ENCODE data around the gene PHLPP1. TPM values are rescaled to one million over a fixed set of nuclear protein-coding genes. Genes with fewer than 3 reads are reported as not detected.

The PHLPP1 gene
- total RNA-seq, 5 donors from 2014 or later (not counting 1 experiment from before 2014, with no cell fraction given): 6.9 to 11.5 (median 7.4) TPM

- H3K4me1 Mint-ChIP-seq: no peaks in the 10 kb centered on the region
- H3K27ac Mint-ChIP-seq: no peak overlapping the region
- ATAC-seq (replicated peaks in 1 of 4): no peak
- ChIA-PET POLR2A (interaction anchor here in 1 of 2 donors (0.5 to 0.6 kb wide), 2 partner anchors 54 to 279 kb away, joined by 3 read pairs; no protein-coding TSS in a partner anchor), CTCF (no interaction called here)
- no peaks in the 10 kb centered on the region for H3K36me3 Mint-ChIP-seq
- H3K27ac ChIP-seq (ENCODE audit: low read length): no peak overlapping the region
- no peak overlapping the region for H3K4me3 ChIP-seq (ENCODE audit: control insufficient read depth in 1 of 2, extremely low read depth in 1 of 2, low read length in 1 of 2)
- H3K36me3 ChIP-seq (ENCODE audit: control insufficient read depth in 2 of 2, extremely low read depth in 1 of 2, insufficient read depth in 1 of 2, low read length in 1 of 2): no peaks in the 10 kb centered on the region
- H3K4me1 ChIP-seq (ENCODE audit: control insufficient read depth in 1 of 2, extremely low read depth in 1 of 2, insufficient read depth in 2 of 2, low read length in 2 of 2): no peaks in the 10 kb centered on the region
- H3K27me3 Mint-ChIP-seq: peaks cover 7 to 17% of the 10 kb centered on the region in 2 donors
- no peak for DNase-seq
- H3K4me3 Mint-ChIP-seq: no peak overlapping the region
- 80% methylated on average over 6 of the region's 7 CpGs for WGBS (ENCODE audit: insufficient coverage)
- H3K9me3 Mint-ChIP-seq: no peaks in the 10 kb centered on the region
- H3K27me3 ChIP-seq (replicated peaks in 1 of 2; ENCODE audit: control insufficient read depth in 2 of 2, extremely low read depth in 1 of 2, insufficient read depth in 2 of 2, low read length in 1 of 2): peaks cover 0 to 13% of the 10 kb centered on the region in 2 experiments
- H3K9me3 ChIP-seq: no peaks in the 10 kb centered on the region
These were observed 284.1 kb downstream of the PHLPP1 start for GRCh38 chr18:62999392-62999791.

DNA sequence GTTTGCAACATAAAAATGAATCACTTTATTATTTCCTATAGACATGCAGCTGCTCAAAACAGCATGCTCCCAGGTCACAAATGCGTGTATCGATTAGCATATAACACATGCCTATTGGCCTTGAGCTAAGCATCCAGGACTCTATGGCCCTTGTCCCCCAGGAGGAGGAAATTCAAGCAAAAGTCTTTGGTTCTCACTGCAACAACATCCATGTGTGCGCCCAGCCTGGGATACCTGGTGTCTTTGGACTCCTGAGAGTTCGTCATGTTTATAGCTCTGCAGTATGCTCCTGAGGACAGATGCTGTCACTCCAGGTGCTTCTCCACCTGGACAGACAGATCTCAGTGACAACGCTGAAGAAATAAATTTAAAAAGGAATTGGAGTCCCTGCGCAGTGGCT, 284.6 kb downstream of the PHLPP1 start:
- no peaks in the 10 kb centered on the region for H3K36me3 ChIP-seq (ENCODE audit: control insufficient read depth in 2 of 2, extremely low read depth in 1 of 2, insufficient read depth in 1 of 2, low read length in 1 of 2)
- Mint-ChIP-seq H3K4me1 (no peaks in the 10 kb centered on the region), H3K9me3 (no peaks in the 10 kb centered on the region), H3K4me3 (no peak overlapping the region), H3K27me3 (peaks cover 7 to 17% of the 10 kb centered on the region in 2 donors), H3K36me3 (no peaks in the 10 kb centered on the region), H3K27ac (no peak overlapping the region)
- no peak overlapping the region for H3K27ac ChIP-seq (ENCODE audit: low read length)
- DNase-seq (no peak), ATAC-seq (replicated peaks in 1 of 4) (no peak)
- no peaks in the 10 kb centered on the region for H3K4me1 ChIP-seq (ENCODE audit: control insufficient read depth in 1 of 2, extremely low read depth in 1 of 2, insufficient read depth in 2 of 2, low read length in 2 of 2)
- H3K9me3 ChIP-seq: no peaks in the 10 kb centered on the region
- CTCF ChIA-PET: interaction anchor here in 1 of 2 donors (0.5 kb wide), 1 partner anchor 19 kb away, joined by 4 read pairs; no protein-coding TSS in a partner anchor
- POLR2A ChIA-PET: no interaction called here
- 98% methylated on average over 5 of the region's 6 CpGs for WGBS (ENCODE audit: insufficient coverage)
- H3K27me3 ChIP-seq (replicated peaks in 1 of 2; ENCODE audit: control insufficient read depth in 2 of 2, extremely low read depth in 1 of 2, insufficient read depth in 2 of 2, low read length in 1 of 2): peaks cover 0 to 13% of the 10 kb centered on the region in 2 experiments
- H3K4me3 ChIP-seq (ENCODE audit: control insufficient read depth in 1 of 2, extremely low read depth in 1 of 2, low read length in 1 of 2): no peak overlapping the region

GRCh38 chr18:63000839-63001238, 285.5 kb downstream of the PHLPP1 start:
- no peaks in the 10 kb centered on the region for H3K9me3 ChIP-seq
- H3K27ac ChIP-seq (ENCODE audit: low read length): no peak overlapping the region
- ATAC-seq (replicated peaks in 1 of 4) (no peak), DNase-seq (no peak)
- no peak overlapping the region for H3K27ac Mint-ChIP-seq
- no peak overlapping the region for H3K4me3 ChIP-seq (ENCODE audit: control insufficient read depth in 1 of 2, extremely low read depth in 1 of 2, low read length in 1 of 2)
- CTCF ChIA-PET: no interaction called here
- peaks cover 0 to 13% of the 10 kb centered on the region in 2 experiments for H3K27me3 ChIP-seq (replicated peaks in 1 of 2; ENCODE audit: control insufficient read depth in 2 of 2, extremely low read depth in 1 of 2, insufficient read depth in 2 of 2, low read length in 1 of 2)
- H3K36me3 ChIP-seq (ENCODE audit: control insufficient read depth in 2 of 2, extremely low read depth in 1 of 2, insufficient read depth in 1 of 2, low read length in 1 of 2): no peaks in the 10 kb centered on the region
- peaks cover 7 to 14% of the 10 kb centered on the region in 2 donors for H3K27me3 Mint-ChIP-seq
- H3K4me1 Mint-ChIP-seq: no peaks in the 10 kb centered on the region
- H3K9me3 Mint-ChIP-seq: no peaks in the 10 kb centered on the region
- H3K4me1 ChIP-seq (ENCODE audit: control insufficient read depth in 1 of 2, extremely low read depth in 1 of 2, insufficient read depth in 2 of 2, low read length in 2 of 2): no peaks in the 10 kb centered on the region
- H3K36me3 Mint-ChIP-seq: no peaks in the 10 kb centered on the region
- POLR2A ChIA-PET: no interaction called here
- H3K4me3 Mint-ChIP-seq: no peak overlapping the region
- WGBS (ENCODE audit: insufficient coverage): 76% methylated on average over 6 of the region's 8 CpGs

DNA sequence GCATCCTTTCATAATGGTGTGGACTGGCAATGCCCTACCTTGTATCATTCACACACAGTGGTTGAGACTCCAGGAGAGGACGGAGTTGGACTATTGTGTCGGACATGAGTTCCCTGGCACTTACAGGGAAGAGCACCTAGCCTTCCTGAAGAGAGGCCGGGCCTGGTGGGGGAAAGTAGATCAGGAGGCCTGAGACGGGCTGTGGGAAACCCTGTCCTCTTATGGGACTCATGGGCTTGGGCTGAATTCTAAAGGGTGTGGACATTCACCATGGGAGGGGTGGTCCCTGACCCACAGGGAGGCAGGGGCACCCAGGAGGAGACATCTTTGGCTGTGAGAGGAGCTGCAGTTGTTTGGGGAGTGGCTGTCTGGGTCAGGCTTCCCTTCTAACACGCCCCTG, 286.5 kb downstream of the PHLPP1 start:
- no peak for ATAC-seq (replicated peaks in 1 of 4)
- DNase-seq: no peak
- ChIA-PET CTCF (no interaction called here), POLR2A (no interaction called here)
- no peaks in the 10 kb centered on the region for H3K36me3 ChIP-seq (ENCODE audit: control insufficient read depth in 2 of 2, extremely low read depth in 1 of 2, insufficient read depth in 1 of 2, low read length in 1 of 2)
- H3K9me3 ChIP-seq: no peaks in the 10 kb centered on the region
- H3K9me3 Mint-ChIP-seq: no peaks in the 10 kb centered on the region
- no peak overlapping the region for H3K4me3 ChIP-seq (ENCODE audit: control insufficient read depth in 1 of 2, extremely low read depth in 1 of 2, low read length in 1 of 2)
- no peak overlapping the region for H3K27ac ChIP-seq (ENCODE audit: low read length)
- no peak overlapping the region for H3K4me3 Mint-ChIP-seq
- H3K27me3 Mint-ChIP-seq: peaks cover 7 to 14% of the 10 kb centered on the region in 2 donors
- no peak overlapping the region for H3K27ac Mint-ChIP-seq
- peaks cover 0 to 13% of the 10 kb centered on the region in 2 experiments for H3K27me3 ChIP-seq (replicated peaks in 1 of 2; ENCODE audit: control insufficient read depth in 2 of 2, extremely low read depth in 1 of 2, insufficient read depth in 2 of 2, low read length in 1 of 2)
- H3K4me1 Mint-ChIP-seq: no peaks in the 10 kb centered on the region
- H3K4me1 ChIP-seq (ENCODE audit: control insufficient read depth in 1 of 2, extremely low read depth in 1 of 2, insufficient read depth in 2 of 2, low read length in 2 of 2): no peaks in the 10 kb centered on the region
- 72% methylated on average over 2 of the region's 5 CpGs for WGBS (ENCODE audit: insufficient coverage)
- no peaks in the 10 kb centered on the region for H3K36me3 Mint-ChIP-seq

GRCh38 chr18:63002305-63002704, 287.0 kb downstream of the PHLPP1 start:
- H3K27me3 Mint-ChIP-seq: peaks cover 7 to 14% of the 10 kb centered on the region in 2 donors
- H3K27ac Mint-ChIP-seq: no peak overlapping the region
- no peaks in the 10 kb centered on the region for H3K36me3 Mint-ChIP-seq
- WGBS (ENCODE audit: insufficient coverage): 81% methylated on average over 4 of the region's 6 CpGs
- no peaks in the 10 kb centered on the region for H3K9me3 ChIP-seq
- no peaks in the 10 kb centered on the region for H3K9me3 Mint-ChIP-seq
- H3K4me3 Mint-ChIP-seq: no peak overlapping the region
- no peak overlapping the region for H3K4me3 ChIP-seq (ENCODE audit: control insufficient read depth in 1 of 2, extremely low read depth in 1 of 2, low read length in 1 of 2)
- H3K27me3 ChIP-seq (replicated peaks in 1 of 2; ENCODE audit: control insufficient read depth in 2 of 2, extremely low read depth in 1 of 2, insufficient read depth in 2 of 2, low read length in 1 of 2): peaks cover 0 to 13% of the 10 kb centered on the region in 2 experiments
- CTCF ChIA-PET: no interaction called here
- no peak for DNase-seq
- no peaks in the 10 kb centered on the region for H3K4me1 ChIP-seq (ENCODE audit: control insufficient read depth in 1 of 2, extremely low read depth in 1 of 2, insufficient read depth in 2 of 2, low read length in 2 of 2)
- POLR2A ChIA-PET: no interaction called here
- ATAC-seq (replicated peaks in 1 of 4): no peak
- no peaks in the 10 kb centered on the region for H3K4me1 Mint-ChIP-seq
- H3K27ac ChIP-seq (ENCODE audit: low read length): no peak overlapping the region
- no peaks in the 10 kb centered on the region for H3K36me3 ChIP-seq (ENCODE audit: control insufficient read depth in 2 of 2, extremely low read depth in 1 of 2, insufficient read depth in 1 of 2, low read length in 1 of 2)

GRCh38 chr18:63002803-63003445, 287.6 kb downstream of the PHLPP1 start:
- Mint-ChIP-seq H3K4me3 (no peak overlapping the region), H3K27ac (no peak overlapping the region), H3K36me3 (no peaks in the 10 kb centered on the region), H3K27me3 (peaks cover 7 to 14% of the 10 kb centered on the region in 2 donors), H3K9me3 (no peaks in the 10 kb centered on the region), H3K4me1 (no peaks in the 10 kb centered on the region)
- no peak for ATAC-seq (replicated peaks in 1 of 4)
- DNase-seq: no peak
- H3K36me3 ChIP-seq (ENCODE audit: control insufficient read depth in 2 of 2, extremely low read depth in 1 of 2, insufficient read depth in 1 of 2, low read length in 1 of 2): no peaks in the 10 kb centered on the region
- no peak overlapping the region for H3K27ac ChIP-seq (ENCODE audit: low read length)
- POLR2A ChIA-PET: no interaction called here
- CTCF ChIA-PET: no interaction called here
- H3K4me1 ChIP-seq (ENCODE audit: control insufficient read depth in 1 of 2, extremely low read depth in 1 of 2, insufficient read depth in 2 of 2, low read length in 2 of 2): no peaks in the 10 kb centered on the region
- H3K4me3 ChIP-seq (ENCODE audit: control insufficient read depth in 1 of 2, extremely low read depth in 1 of 2, low read length in 1 of 2): no peak overlapping the region
- no peaks in the 10 kb centered on the region for H3K9me3 ChIP-seq
- WGBS (ENCODE audit: insufficient coverage): 95% methylated on average over 5 of the region's 9 CpGs
- peaks cover 0 to 13% of the 10 kb centered on the region in 2 experiments for H3K27me3 ChIP-seq (replicated peaks in 1 of 2; ENCODE audit: control insufficient read depth in 2 of 2, extremely low read depth in 1 of 2, insufficient read depth in 2 of 2, low read length in 1 of 2)
